Endothelial cell of umbilical vein (primary cell): ENCODE data around the gene GJB5. TPM values are rescaled to one million over a fixed set of nuclear protein-coding genes. Genes with fewer than 3 reads are reported as not detected.

Source experiments
- BruUV-seq: library from RNA; stranded (reverse); fragments of 400-500 nt; replicated peaks from 2 replicates; lab custom pipeline; 2021; lab: Mats Ljungman, UMichigan
- CTCF ChIA-PET: fragments of 300-600, 350-600 bp; sonication (Branson Sonifier 250); formaldehyde crosslinking; loops from one replicate; lab custom pipeline; 2021; ENCODE audit warnings: antibody characterized with exemption, inconsistent platforms; lab: Charles Lee
- POLR2A ChIA-PET: fragments of 300-600, 350-600 bp; sonication (Branson Sonifier 250); formaldehyde crosslinking; loops from one replicate; lab custom pipeline; 2021; ENCODE audit warnings: antibody characterized with exemption, inconsistent platforms; lab: Charles Lee
- DNase-seq: peaks from one replicate; pipeline ENCODE4 v3.0.0-alpha.2; 2011; ENCODE audit warnings: low read depth, low spot score
- FAIRE-seq: peaks from 2 replicates; lab custom pipeline; 2011; peaks lifted over from hg19 to GRCh38; lab: Jason Lieb, UNC
- H2AFZ ChIP-seq: 2 replicates; pipeline ENCODE4 v1.6.0; 2012; ENCODE audit warnings: low read depth, low read length, control low read depth, inconsistent platforms
- H3K27ac ChIP-seq: 2 replicates; pipeline ENCODE4 v1.5.1; 2011; ENCODE audit warnings: low read depth, mild to moderate bottlenecking, control low read depth, low read length, moderate library complexity; ENCODE audit not compliant: insufficient read depth
- H3K27me3 ChIP-seq, 2 experiments: 2 replicates each; pipeline versions ENCODE4 v1.6.0 to v1.6.1; 2011; ENCODE audit warnings: low read length in 2 of 2, mixed read lengths in 1 of 2; ENCODE audit not compliant: control insufficient read depth in 2 of 2, insufficient read depth in 2 of 2
- H3K36me3 ChIP-seq, 2 experiments: 2 replicates in 1 of 2; 3 replicates in 1 of 2; pipeline ENCODE4 v1.5.1; 2011; ENCODE audit warnings: low read length in 2 of 2, mild to moderate bottlenecking in 1 of 2, moderate library complexity in 1 of 2; ENCODE audit not compliant: control insufficient read depth in 2 of 2, insufficient read depth in 2 of 2; ENCODE audit errors: extremely low read depth in 1 of 2
- H3K4me1 ChIP-seq: 3 replicates; pipeline ENCODE4 v1.5.1; 2011; ENCODE audit warnings: mild to moderate bottlenecking, low read length; ENCODE audit not compliant: control insufficient read depth, insufficient read depth; ENCODE audit errors: extremely low read depth
- H3K4me2 ChIP-seq: 2 replicates; pipeline ENCODE4 v1.6.1; 2011; ENCODE audit warnings: low read length, control low read depth, mixed read lengths; ENCODE audit not compliant: insufficient read depth
- H3K4me3 ChIP-seq, 3 experiments: fragments of 200-600 bp in 1 of 3; sonication (generic), shearing (Covaris generic) in 1 of 3; replicated peaks in 1 of 3; 2 replicates each; pipeline ENCODE4 v1.5.1; 2011 to 2016; ENCODE audit warnings: control low read depth in 3 of 3, low read length in 3 of 3, mild to moderate bottlenecking in 2 of 3, inconsistent platforms in 1 of 3, low read depth in 1 of 3, moderate library complexity in 1 of 3; ENCODE audit not compliant: insufficient read depth in 1 of 3
- H3K79me2 ChIP-seq: 2 replicates; pipeline ENCODE4 v1.6.0; 2012; ENCODE audit warnings: low read length, inconsistent platforms; ENCODE audit not compliant: control insufficient read depth, insufficient read depth
- H3K9ac ChIP-seq: replicated peaks from 2 replicates; pipeline ENCODE3; 2011; ENCODE audit warnings: low read length, control low read depth; ENCODE audit not compliant: insufficient read depth; ENCODE audit errors: extremely low read depth
- H3K9me1 ChIP-seq: replicated peaks from 3 replicates; pipeline ENCODE4 v1.6.0; 2011; ENCODE audit warnings: mild to moderate bottlenecking, low read length; ENCODE audit not compliant: control insufficient read depth, insufficient read depth; ENCODE audit errors: extremely low read depth
- H3K9me3 ChIP-seq: replicated peaks from 2 replicates; pipeline ENCODE4 v1.5.1; 2012; ENCODE audit warnings: low read length, inconsistent platforms; ENCODE audit not compliant: control insufficient read depth, insufficient read depth
- H4K20me1 ChIP-seq: replicated peaks from 2 replicates; pipeline ENCODE3; 2011; ENCODE audit warnings: mild to moderate bottlenecking, low read length; ENCODE audit not compliant: control insufficient read depth, insufficient read depth; ENCODE audit errors: extremely low read depth
- CTCF ChIP-seq, 2 donors: IDR thresholded peaks; 1 replicate in 1 of 2; 2 replicates in 1 of 2; pipeline ENCODE4 v1.5.1; 2011; ENCODE audit warnings: low read length in 2 of 2, mild to moderate bottlenecking in 2 of 2, moderate library complexity in 2 of 2, control low read depth in 1 of 2, inconsistent platforms in 1 of 2, low read depth in 1 of 2; ENCODE audit not compliant: insufficient read depth in 1 of 2; ENCODE audit errors: extremely low read depth in 1 of 2
- EZH2 ChIP-seq: IDR thresholded peaks from 2 replicates; pipeline ENCODE4 v1.6.1; 2012; ENCODE audit warnings: borderline replicate concordance, low read depth, mild to moderate bottlenecking, moderate library complexity, low read length, inconsistent platforms; ENCODE audit not compliant: severe bottlenecking
- FOS ChIP-seq: IDR thresholded peaks from 2 replicates; pipeline ENCODE4 v1.6.1; 2011; ENCODE audit warnings: mild to moderate bottlenecking, low read length, moderate library complexity, borderline replicate concordance; ENCODE audit not compliant: insufficient read depth
- GATA2 ChIP-seq: IDR thresholded peaks from 2 replicates; pipeline ENCODE4 v1.7.0; 2011; ENCODE audit warnings: low read depth, mild to moderate bottlenecking, moderate library complexity, mixed read lengths, low read length; ENCODE audit not compliant: insufficient read length, insufficient read depth
- JUN ChIP-seq: IDR thresholded peaks from 2 replicates; pipeline ENCODE4 v1.6.1; 2011; ENCODE audit warnings: borderline replicate concordance, low read depth; ENCODE audit not compliant: insufficient read length, insufficient read depth
- MYC ChIP-seq: IDR thresholded peaks from one replicate; pipeline ENCODE4 v1.6.1; 2011; ENCODE audit warnings: mild to moderate bottlenecking, low read depth, low read length
- POLR2A ChIP-seq: IDR thresholded peaks from 2 replicates; pipeline ENCODE4 v1.6.1; 2012; ENCODE audit warnings: low read depth, mild to moderate bottlenecking, control low read depth, low read length
- POLR2AphosphoS5 ChIP-seq: IDR thresholded peaks from 2 replicates; pipeline ENCODE4 v1.6.1; 2012; ENCODE audit warnings: low read depth, mild to moderate bottlenecking, control low read depth, low read length, moderate library complexity; ENCODE audit not compliant: insufficient read depth
- dilution Hi-C: fragments of 300-500 bp; cut with MboI; formaldehyde crosslinking; loops from one replicate; pipeline ENCODE4 v1.15.0; 2019; ENCODE audit warnings: low sequenced_read_pairs; ENCODE audit not compliant: extremely low pct_ligation_motif_present
- intact Hi-C: fragments of 100-400 bp; cut with micrococcal nuclease; formaldehyde crosslinking; loops from one replicate; pipeline ENCODE4 v1.10.0; 2022
- polyA plus RNA-seq, 4 experiments: library from polyadenylated mRNA; depleted of rRNA in 3 of 4; stranded (reverse) in 3 of 4; unstranded in 1 of 4; fragments of >200 nt; gene quantifications; 2 replicates each; pipeline versions ENCODE4 v1.2.1 to v1.2.3, GENCODE V29; 2011 to 2012; ENCODE audit warnings: missing spikeins in 1 of 4
- total RNA-seq: library from RNA; stranded (reverse); gene quantifications from 2 replicates; pipeline ENCODE4 v1.2.3, GENCODE V29; 2021
- TF ChIP-seq, protein P1 (sequence below): IDR thresholded peaks from 2 replicates; pipeline ENCODE4 v1.6.1; 2011; ENCODE audit not compliant: insufficient read depth, insufficient read length

GJB5 gene
- total and polyA plus RNA-seq, 2 donors (not counting 3 experiments of a cell fraction or from before 2014, with no cell fraction given), result not detected

GRCh38 chr1:34758751-34759150 is 3.9 kb downstream of the GJB5 start:
- Histone ChIP-seq H3K4me2 (no peak overlapping the region), H3K27me3 (no peaks in the 10 kb centered on the region), H3K4me1 (no peaks in the 10 kb centered on the region), H3K9me1 (no peaks in the 10 kb centered on the region), H3K27ac (no peak overlapping the region), H3K79me2 (no peaks in the 10 kb centered on the region), H2AFZ (no peak overlapping the region), H4K20me1 (no peaks in the 10 kb centered on the region), H3K36me3 (no peaks in the 10 kb centered on the region), H3K9me3 (no peaks in the 10 kb centered on the region), H3K4me3 (no peak overlapping the region), H3K9ac (no peak overlapping the region)
- ChIA-PET POLR2A (no interaction called here), CTCF (interaction anchor here (2.3 kb wide), 1 partner anchor 16 kb away, joined by 9 read pairs; no protein-coding TSS in a partner anchor)
- dilution Hi-C loops, result no loop called here
- intact Hi-C loops, result no loop called here
- no peak for TF ChIP-seq GATA2
- no TSS peak for BruUV-seq
- FAIRE-seq, result no peak
- DNase-seq, result no peak

GRCh38 chr1:34759503-34760357 is 4.9 kb downstream of the GJB5 start, which contains the start of gene GJB4:
Gene GJB4, plus strand, starts transcription at chr1:34759740. Its CDS starts 1,515 bp downstream, at chr1:34761255.
- intact Hi-C loops (no loop called here), dilution Hi-C loops (no loop called here)
- H3K9me1 ChIP-seq, result no peaks in the 10 kb centered on the region
- TF ChIP-seq FOS, result no peak
- TF ChIP-seq POLR2A, result no peak
- no peak for TF ChIP-seq POLR2AphosphoS5
- TF ChIP-seq CTCF (IDR thresholded peaks at IDR 0.05; ENCODE audit: extremely low read depth in 1 of 2, insufficient read depth in 1 of 2, low read depth in 1 of 2, low read length in 2 of 2), result no peak
- TF ChIP-seq, protein P1, sequence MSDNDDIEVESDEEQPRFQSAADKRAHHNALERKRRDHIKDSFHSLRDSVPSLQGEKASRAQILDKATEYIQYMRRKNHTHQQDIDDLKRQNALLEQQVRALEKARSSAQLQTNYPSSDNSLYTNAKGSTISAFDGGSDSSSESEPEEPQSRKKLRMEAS, result no peak
- no peak for TF ChIP-seq JUN
- no peak for TF ChIP-seq GATA2
- TF ChIP-seq MYC, result no peak
- TF ChIP-seq EZH2, result no peak
- no peak for DNase-seq
- no peaks in the 10 kb centered on the region for H3K36me3 ChIP-seq
- no peak within 1 kb of the TSS for H3K9ac ChIP-seq
- no peaks in the 10 kb centered on the region for H4K20me1 ChIP-seq
- H3K4me1 ChIP-seq, result no peaks in the 10 kb centered on the region
- ChIA-PET CTCF (interaction anchor here (2.3 kb wide), 1 partner anchor 17 kb away, joined by 9 read pairs; no protein-coding TSS in a partner anchor), POLR2A (no interaction called here)
- no peak within 1 kb of the TSS for H3K4me2 ChIP-seq
- H3K27me3 ChIP-seq, result no peaks in the 10 kb centered on the region
- BruUV-seq, result no TSS peak
- H2AFZ ChIP-seq, result no peak within 1 kb of the TSS
- H3K4me3 ChIP-seq, result no peak within 1 kb of the TSS
- H3K79me2 ChIP-seq, result no peaks in the 10 kb centered on the region
- H3K9me3 ChIP-seq, result no peaks in the 10 kb centered on the region
- H3K27ac ChIP-seq, result no peak within 1 kb of the TSS
- no peak for FAIRE-seq
